ENCODE measurements around the gene SIM2. TPM values are rescaled to one million over a fixed set of nuclear protein-coding genes. Genes with fewer than 3 reads are reported as not detected.

The SIM2 gene
- total RNA-seq, 4 donors from 2014 or later, result 20.3 to 49.4 (median 29.9) TPM

GRCh38 chr21:36717976-36718375 lies 19.1 kb downstream of the SIM2 start:
- peaks cover 0 to 88% (median 6%) of the 10 kb centered on the region in 3 donors for H3K4me1 ChIP-seq
- H3K27ac ChIP-seq, result peak overlapping the region; percentile 89 to 97 (median 96)
- no peak for DNase-seq
- no peaks in the 10 kb centered on the region for H3K9me3 ChIP-seq
- H3K27me3 ChIP-seq, result peaks cover 0 to 85% (median 0%) of the 10 kb centered on the region in 4 donors
- no peak overlapping the region for H3K4me3 ChIP-seq
- intact Hi-C loops (cut with DNase I), result no loop called here
- TF ChIP-seq CTCF (IDR thresholded peaks at IDR 0.05), result no peak
- TF ChIP-seq POLR2A (IDR thresholded peaks at IDR 0.05), result no peak
- WGBS, 2 donors, result 72 to 73% methylated on average over 4 to 6 of the region's 6 CpGs
- H3K36me3 ChIP-seq, result peaks cover 0 to 15% (median 0%) of the 10 kb centered on the region in 3 donors

GRCh38 chr21:36718951-36719501 lies 20.1 kb downstream of the SIM2 start:
- peaks cover 0 to 78% (median 6%) of the 10 kb centered on the region in 3 donors for H3K4me1 ChIP-seq
- peaks cover 0 to 25% (median 0%) of the 10 kb centered on the region in 3 donors for H3K36me3 ChIP-seq
- 57% methylated on average over 12 of the region's 18 CpGs; no CpG with 5 or more reads in 1 of the 2 donors for WGBS, 2 donors
- peak overlapping the region; percentile 89 to 97 (median 96) for H3K27ac ChIP-seq
- H3K27me3 ChIP-seq, result peaks cover 0 to 85% (median 0%) of the 10 kb centered on the region in 4 donors
- intact Hi-C loops (cut with DNase I), result no loop called here
- no peak for DNase-seq
- H3K4me3 ChIP-seq, result peak overlapping the region in 3 of 4 donors; percentile 21 to 38 (median 25)
- H3K9me3 ChIP-seq, result no peaks in the 10 kb centered on the region
- TF ChIP-seq POLR2A (IDR thresholded peaks at IDR 0.05), result peak in 2 of 4 donors; percentile 35 to 60
- TF ChIP-seq CTCF (IDR thresholded peaks at IDR 0.05), result no peak

GRCh38 chr21:36719614-36720013 lies 20.7 kb downstream of the SIM2 start:
- intact Hi-C loops (cut with DNase I), result no loop called here
- 40 to 71% methylated on average over 8 to 10 of the region's 10 CpGs for WGBS, 2 donors

GRCh38 chr21:36721817-36722216 lies 22.9 kb downstream of the SIM2 start:
- H3K9me3 ChIP-seq, result no peaks in the 10 kb centered on the region
- intact Hi-C loops (cut with DNase I), result no loop called here
- H3K4me1 ChIP-seq, result peaks cover 0 to 50% (median 6%) of the 10 kb centered on the region in 3 donors
- H3K27me3 ChIP-seq, result peaks cover 0 to 61% (median 0%) of the 10 kb centered on the region in 4 donors
- no peak for TF ChIP-seq CTCF (IDR thresholded peaks at IDR 0.05)
- TF ChIP-seq POLR2A (IDR thresholded peaks at IDR 0.05), result no peak
- peak overlapping the region in 1 of 4 donors; percentile 14 for H3K27ac ChIP-seq
- DNase-seq, result no peak
- no peak overlapping the region for H3K4me3 ChIP-seq
- 81 to 91% methylated on average over 7 of the region's 7 CpGs for WGBS, 2 donors
- peaks cover 0 to 52% (median 0%) of the 10 kb centered on the region in 3 donors for H3K36me3 ChIP-seq

More at GRCh38 chr21:36719614-36720013, 20.7 kb downstream of the SIM2 start:
- Histone ChIP-seq H3K27me3 (peaks cover 0 to 82% (median 0%) of the 10 kb centered on the region in 4 donors), H3K27ac (peak overlapping the region; percentile 89 to 97 (median 96)), H3K4me1 (peaks cover 0 to 72% (median 6%) of the 10 kb centered on the region in 3 donors), H3K9me3 (no peaks in the 10 kb centered on the region), H3K36me3 (peaks cover 0 to 31% (median 0%) of the 10 kb centered on the region in 3 donors), H3K4me3 (peak overlapping the region in 3 of 4 donors; percentile 21 to 38 (median 25))
- TF ChIP-seq POLR2A (IDR thresholded peaks at IDR 0.05), result no peak
- TF ChIP-seq CTCF (IDR thresholded peaks at IDR 0.05), result peak in 3 of 6 experiments; percentile 20 to 36 (median 30)
- DNase-seq, result no peak
